ENCODE data around the gene ZSCAN25. TPM values are rescaled to one million over a fixed set of nuclear protein-coding genes. Genes with fewer than 3 reads are reported as not detected.

ZSCAN25 gene
- total RNA-seq, 4 donors from 2014 or later, result 23.2 to 34.1 (median 30.2) TPM

- no peaks in the 10 kb centered on the region for H3K27me3 ChIP-seq
- peaks cover 0 to 10% (median 0%) of the 10 kb centered on the region in 3 donors for H3K36me3 ChIP-seq
- WGBS, 2 donors, result 74 to 76% methylated on average over 9 of the region's 9 CpGs
- no peak overlapping the region for H3K4me3 ChIP-seq
- no peaks in the 10 kb centered on the region for H3K9me3 ChIP-seq
- TF ChIP-seq EP300 (IDR thresholded peaks at IDR 0.05) (no peak), POLR2A (IDR thresholded peaks at IDR 0.05) (no peak)
- TF ChIP-seq, protein P1, sequence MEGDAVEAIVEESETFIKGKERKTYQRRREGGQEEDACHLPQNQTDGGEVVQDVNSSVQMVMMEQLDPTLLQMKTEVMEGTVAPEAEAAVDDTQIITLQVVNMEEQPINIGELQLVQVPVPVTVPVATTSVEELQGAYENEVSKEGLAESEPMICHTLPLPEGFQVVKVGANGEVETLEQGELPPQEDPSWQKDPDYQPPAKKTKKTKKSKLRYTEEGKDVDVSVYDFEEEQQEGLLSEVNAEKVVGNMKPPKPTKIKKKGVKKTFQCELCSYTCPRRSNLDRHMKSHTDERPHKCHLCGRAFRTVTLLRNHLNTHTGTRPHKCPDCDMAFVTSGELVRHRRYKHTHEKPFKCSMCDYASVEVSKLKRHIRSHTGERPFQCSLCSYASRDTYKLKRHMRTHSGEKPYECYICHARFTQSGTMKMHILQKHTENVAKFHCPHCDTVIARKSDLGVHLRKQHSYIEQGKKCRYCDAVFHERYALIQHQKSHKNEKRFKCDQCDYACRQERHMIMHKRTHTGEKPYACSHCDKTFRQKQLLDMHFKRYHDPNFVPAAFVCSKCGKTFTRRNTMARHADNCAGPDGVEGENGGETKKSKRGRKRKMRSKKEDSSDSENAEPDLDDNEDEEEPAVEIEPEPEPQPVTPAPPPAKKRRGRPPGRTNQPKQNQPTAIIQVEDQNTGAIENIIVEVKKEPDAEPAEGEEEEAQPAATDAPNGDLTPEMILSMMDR (IDR thresholded peaks at IDR 0.05), result no peak
- DNase-seq (ENCODE audit: low spot score in 2 of 2), result no peak
- no peaks in the 10 kb centered on the region for H3K4me1 ChIP-seq
- H3K27ac ChIP-seq, result no peak overlapping the region
Observed at GRCh38 chr7:99607548-99607947, 9.2 kb upstream of the ZSCAN25 start.

DNA sequence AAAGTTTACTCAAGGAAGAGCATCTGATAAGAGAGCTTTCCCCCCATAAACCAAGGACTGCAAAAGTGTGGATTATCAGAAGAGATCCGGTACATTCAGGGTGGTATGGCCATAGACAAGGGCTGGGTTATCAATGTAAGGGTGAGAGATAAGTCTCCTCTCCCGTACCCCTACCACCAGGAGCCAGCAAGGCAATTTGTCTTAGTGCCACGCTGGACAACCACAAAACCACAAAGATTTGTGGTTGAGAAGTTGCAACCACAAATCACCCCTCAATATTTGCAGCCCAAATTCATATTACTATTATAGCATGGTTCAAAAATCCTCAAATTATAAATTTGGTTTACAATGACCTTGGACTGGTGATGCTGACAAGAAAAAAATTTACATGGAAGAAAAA, 2.3 kb upstream of the ZSCAN25 start:
- no peak for DNase-seq (ENCODE audit: low spot score in 2 of 2)
- no peaks in the 10 kb centered on the region for H3K27me3 ChIP-seq
- H3K4me1 ChIP-seq, result peaks cover 0 to 24% (median 9%) of the 10 kb centered on the region in 4 donors
- no peaks in the 10 kb centered on the region for H3K9me3 ChIP-seq
- peaks cover 0 to 21% (median 0%) of the 10 kb centered on the region in 3 donors for H3K36me3 ChIP-seq
- no peak overlapping the region for H3K4me3 ChIP-seq
- TF ChIP-seq EP300 (IDR thresholded peaks at IDR 0.05) (no peak), POLR2A (IDR thresholded peaks at IDR 0.05) (no peak)
- TF ChIP-seq, protein P1 (IDR thresholded peaks at IDR 0.05), result no peak
- 79 to 81% methylated on average over 3 of the region's 3 CpGs for WGBS, 2 donors
- H3K27ac ChIP-seq, result no peak overlapping the region

GRCh38 chr7:99615989-99616358, 772 bp upstream of the ZSCAN25 start:
- Histone ChIP-seq H3K27me3 (no peaks in the 10 kb centered on the region), H3K4me1 (peaks cover 0 to 24% (median 9%) of the 10 kb centered on the region in 4 donors), H3K4me3 (peak overlapping the region; percentile 68 to 97 (median 90)), H3K9me3 (no peaks in the 10 kb centered on the region), H3K36me3 (peaks cover 0 to 36% (median 3%) of the 10 kb centered on the region in 3 donors), H3K27ac (peak overlapping the region in 3 of 4 donors; percentile 83 to 85 (median 84))
- TF ChIP-seq, protein P1 (IDR thresholded peaks at IDR 0.05), result no peak
- no peak for TF ChIP-seq POLR2A (IDR thresholded peaks at IDR 0.05)
- no peak for TF ChIP-seq EP300 (IDR thresholded peaks at IDR 0.05)
- 91 to 92% methylated on average over 5 of the region's 5 CpGs for WGBS, 2 donors
- DNase-seq (ENCODE audit: low spot score in 2 of 2), result no peak

DNA sequence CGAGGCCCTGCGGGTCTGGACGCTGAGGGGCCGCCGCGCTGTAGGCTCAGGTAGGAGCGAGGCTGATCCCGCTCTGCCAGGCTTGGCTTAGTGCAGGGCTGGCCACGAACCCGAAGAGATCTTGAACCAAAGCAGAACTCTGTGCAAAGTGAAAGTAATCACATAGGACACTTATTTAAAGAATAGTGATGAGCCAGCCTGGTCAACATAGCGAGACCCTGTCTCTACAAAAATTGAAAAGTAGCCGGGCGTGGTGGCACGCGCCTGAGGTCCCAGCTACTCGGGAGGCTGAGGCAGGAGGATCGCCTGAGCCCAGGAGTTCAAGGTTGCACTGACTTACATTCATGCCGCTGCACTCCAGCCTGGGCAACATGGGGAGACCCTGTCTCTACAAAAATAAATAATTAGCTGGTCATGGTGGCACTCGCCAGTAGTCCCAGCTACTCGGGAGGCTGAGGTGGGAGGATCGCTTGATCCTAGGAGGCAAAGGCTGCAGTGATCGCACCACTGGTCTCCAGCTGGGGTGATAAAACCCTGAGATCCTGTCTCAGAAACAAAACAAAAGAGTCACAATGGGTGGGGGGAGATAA, 541 bp downstream of the ZSCAN25 start:
- no peaks in the 10 kb centered on the region for H3K9me3 ChIP-seq
- no peak for TF ChIP-seq EP300 (IDR thresholded peaks at IDR 0.05)
- no peak for TF ChIP-seq POLR2A (IDR thresholded peaks at IDR 0.05)
- TF ChIP-seq, protein P1 (IDR thresholded peaks at IDR 0.05), result no peak
- no peaks in the 10 kb centered on the region for H3K27me3 ChIP-seq
- no peak for DNase-seq (ENCODE audit: low spot score in 2 of 2)
- H3K36me3 ChIP-seq, result peaks cover 3 to 40% (median 7%) of the 10 kb centered on the region in 3 donors
- 19 to 23% methylated on average over 16 to 21 of the region's 22 CpGs for WGBS, 2 donors
- peak overlapping the region; percentile 68 to 97 (median 90) for H3K4me3 ChIP-seq
- H3K4me1 ChIP-seq, result peaks cover 0 to 24% (median 9%) of the 10 kb centered on the region in 4 donors
- H3K27ac ChIP-seq, result peak overlapping the region; percentile 40 to 85 (median 84)

- WGBS, 2 donors, result 83 to 89% methylated on average over 3 of the region's 3 CpGs
- no peak overlapping the region for H3K27ac ChIP-seq
- H3K4me3 ChIP-seq, result no peak overlapping the region
- H3K36me3 ChIP-seq, result peaks cover 3 to 54% (median 12%) of the 10 kb centered on the region in 3 donors
- DNase-seq (ENCODE audit: low spot score in 2 of 2), result no peak
- no peaks in the 10 kb centered on the region for H3K9me3 ChIP-seq
- no peaks in the 10 kb centered on the region for H3K27me3 ChIP-seq
- peaks cover 0 to 24% (median 9%) of the 10 kb centered on the region in 4 donors for H3K4me1 ChIP-seq
- TF ChIP-seq, protein P1 (IDR thresholded peaks at IDR 0.05), result no peak
- no peak for TF ChIP-seq POLR2A (IDR thresholded peaks at IDR 0.05)
- no peak for TF ChIP-seq EP300 (IDR thresholded peaks at IDR 0.05)
Observed at GRCh38 chr7:99618726-99619125, 2.0 kb downstream of the ZSCAN25 start.
